Erythroblast (primary cell): ENCODE data around the gene ERBB4.

Experiments used
- GATA1 ChIP-seq: IDR thresholded peaks from 2 replicates; pipeline ENCODE4 v1.6.1; 2011; ENCODE audit warnings: low read depth, mild to moderate bottlenecking, control low read depth, low read length, moderate library complexity
- POLR2A ChIP-seq: IDR thresholded peaks from 2 replicates; pipeline ENCODE4 v1.6.1; 2011; ENCODE audit warnings: mild to moderate bottlenecking, low read length

DNA sequence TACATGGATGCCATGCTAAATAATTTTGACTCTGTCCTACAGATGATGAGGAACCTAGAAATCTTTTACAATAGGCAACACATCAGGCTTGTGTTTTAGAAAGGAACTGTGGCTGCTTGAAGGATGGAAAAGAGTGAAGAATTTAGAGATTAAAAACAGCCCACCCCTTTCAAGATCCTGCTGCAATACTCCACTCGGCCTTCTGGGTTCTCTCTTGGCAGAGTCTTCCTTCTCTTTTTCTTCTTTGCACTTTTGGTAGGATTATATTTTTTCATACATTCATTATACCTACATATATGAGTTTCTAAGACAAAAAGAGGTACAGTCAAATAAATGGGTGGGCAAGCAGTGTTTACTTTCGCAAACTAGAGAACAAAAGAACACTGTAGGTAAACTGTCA lies 474.3 kb downstream of the ERBB4 start:
- TF ChIP-seq POLR2A (no peak), GATA1 (no peak)
